Raji (cell line): ENCODE results near the gene PHF21B.

ENCODE experiments used
- POLR2A ChIP-seq: IDR thresholded peaks from 2 replicates; pipeline ENCODE4 v1.6.1; 2011; ENCODE audit warnings: low read depth, low read length, control low read depth; ENCODE audit not compliant: insufficient read depth

Gene PHF21B

GRCh38 chr22:44927463-44928135 is 82.2 kb downstream of the PHF21B start:
- no peak for TF ChIP-seq POLR2A

- TF ChIP-seq POLR2A = no peak
These were observed 83.1 kb downstream of the PHF21B start for GRCh38 chr22:44926491-44927415.

- no peak for TF ChIP-seq POLR2A
These were observed 83.7 kb downstream of the PHF21B start for GRCh38 chr22:44926124-44926475.

GRCh38 chr22:44925465-44926123 is 84.2 kb downstream of the PHF21B start:
- no peak for TF ChIP-seq POLR2A

- no peak for TF ChIP-seq POLR2A
These were observed 85.1 kb downstream of the PHF21B start for GRCh38 chr22:44924710-44925109.

GRCh38 chr22:44924098-44924497 is 85.7 kb downstream of the PHF21B start:
- no peak for TF ChIP-seq POLR2A

- TF ChIP-seq POLR2A = no peak
These were observed 89.6 kb downstream of the PHF21B start for GRCh38 chr22:44920183-44920582.

GRCh38 chr22:44919691-44920090 is 90.1 kb downstream of the PHF21B start:
- no peak for TF ChIP-seq POLR2A

GRCh38 chr22:44918925-44919392 is 90.8 kb downstream of the PHF21B start:
- TF ChIP-seq POLR2A = no peak

GRCh38 chr22:44918166-44918924 is 91.5 kb downstream of the PHF21B start:
- no peak for TF ChIP-seq POLR2A

- no peak for TF ChIP-seq POLR2A
These were observed 92.2 kb downstream of the PHF21B start for GRCh38 chr22:44917372-44918165.

- TF ChIP-seq POLR2A = no peak
These were observed 93.2 kb downstream of the PHF21B start for GRCh38 chr22:44916281-44917231.

- no peak for TF ChIP-seq POLR2A
These were observed 94.4 kb downstream of the PHF21B start for GRCh38 chr22:44915441-44915840.

GRCh38 chr22:44914026-44914721 is 95.6 kb downstream of the PHF21B start:
- TF ChIP-seq POLR2A = no peak
